Aorta (tissue), 5 donors: ENCODE results near the gene ELL. TPM values are rescaled to one million over a fixed set of nuclear protein-coding genes. Genes with fewer than 3 reads are reported as not detected.

Experiments
- ATAC-seq: fragments of 200-7000 bp; cut with Tn5 transposase; one replicate; pipeline ENCODE4 v1.9.1; 2022; ENCODE audit warnings: moderate library complexity; ENCODE audit not compliant: low FRiP score
- DNase-seq, 2 donors: peaks; one replicate each; pipeline ENCODE4 v3.0.0-alpha.2; 2020
- H3K27ac ChIP-seq, 2 donors: one replicate each; pipeline ENCODE4 v1.5.1; 2013; ENCODE audit warnings: low read length in 2 of 2, mild to moderate bottlenecking in 2 of 2, moderate library complexity in 2 of 2, control low read depth in 1 of 2, inconsistent platforms in 1 of 2, low read depth in 1 of 2
- H3K27me3 ChIP-seq, 2 donors: one replicate each; pipeline ENCODE4 v1.6.1; 2013; ENCODE audit warnings: control low read depth in 1 of 2, low read length in 1 of 2, mild to moderate bottlenecking in 1 of 2, moderate library complexity in 1 of 2; ENCODE audit not compliant: insufficient read depth in 2 of 2, control insufficient read depth in 1 of 2
- H3K36me3 ChIP-seq, 2 donors: one replicate each; pipeline ENCODE4 v1.6.1; 2013; ENCODE audit warnings: control low read depth in 1 of 2, low read length in 1 of 2, mild to moderate bottlenecking in 1 of 2; ENCODE audit not compliant: insufficient read depth in 2 of 2, control insufficient read depth in 1 of 2
- H3K4me1 ChIP-seq, 2 donors: one replicate each; pipeline ENCODE4 v1.6.1; 2013; ENCODE audit warnings: low read length in 2 of 2, control low read depth in 1 of 2, mild to moderate bottlenecking in 1 of 2, moderate library complexity in 1 of 2; ENCODE audit not compliant: insufficient read depth in 2 of 2, control insufficient read depth in 1 of 2
- H3K4me3 ChIP-seq, 2 donors: one replicate each; pipeline ENCODE4 v1.5.1; 2013; ENCODE audit warnings: low read length in 2 of 2, control low read depth in 1 of 2, mild to moderate bottlenecking in 1 of 2
- H3K9me3 ChIP-seq: one replicate; pipeline ENCODE4 v1.6.1; 2013; ENCODE audit warnings: mild to moderate bottlenecking, low read length; ENCODE audit not compliant: control insufficient read depth
- WGBS, 2 donors: extraction: QIAGEN DNeasy Blood & Tissue Kit; methylation state at CpG; one replicate each; pipeline ENCODE4 v1.1.7; 2013; 5-methylcytosine and 5-hydroxymethylcytosine counted together
- intact Hi-C, 2 donors: fragments of 100-400 bp; cut with DNase I; formaldehyde crosslinking; loops; one replicate each; pipeline versions ENCODE4 v1.14.2 to v1.15.0; 2022
- polyA plus RNA-seq, 2 donors: library from polyadenylated mRNA; stranded (reverse); fragments of 200-250 nt; gene quantifications; one replicate each; pipeline ENCODE4 v1.2.3, GENCODE V29; 2013
- total RNA-seq, 2 donors: library from RNA; stranded (reverse); fragmentation: NEBNext Ultra II Directional; extraction: Animal tissue kit (Norgen Biotek cat#: 25700); gene quantifications; one replicate each; pipeline ENCODE4 v1.2.1, GENCODE V29; 2021
- donor health status: healthy with polysubstance abuse.
- donor health status: Bipolar disorder and iron deficiency.
- donor health status: DM: no; HTN: no; CAD: no.
- donor health status: DM: no; HTN: no; CAD: no.
- donor health status: DM: yes; HTN: yes; CAD: no.

The ELL gene
- total and polyA plus RNA-seq, 4 donors: 7.3 to 37.9 (median 21.5) TPM

- H3K4me3 ChIP-seq: no peak overlapping the region
- no peaks in the 10 kb centered on the region for H3K36me3 ChIP-seq
- no peaks in the 10 kb centered on the region for H3K4me1 ChIP-seq
- ATAC-seq (no peak), DNase-seq (no peak)
- intact Hi-C loops: loop anchor here in 1 of 2 donors (10.0 kb wide), 1 partner anchor 99 kb away; the partner anchor contains the start of gene UBA52
- no peak overlapping the region for H3K27ac ChIP-seq
- H3K27me3 ChIP-seq: no peaks in the 10 kb centered on the region
- WGBS, 2 donors: 72 to 80% methylated on average over 19 of the region's 19 CpGs
- H3K9me3 ChIP-seq: no peaks in the 10 kb centered on the region
These were observed 46.0 kb downstream of the ELL start for GRCh38 chr19:18475762-18476331.

- intact Hi-C loops: loop anchor here in 1 of 2 donors (10.0 kb wide), 1 partner anchor 100 kb away; the partner anchor contains the start of gene UBA52
- Histone ChIP-seq H3K4me1 (no peaks in the 10 kb centered on the region), H3K27ac (no peak overlapping the region), H3K4me3 (no peak overlapping the region), H3K27me3 (no peaks in the 10 kb centered on the region), H3K9me3 (no peaks in the 10 kb centered on the region), H3K36me3 (no peaks in the 10 kb centered on the region)
- WGBS, 2 donors: 73 to 77% methylated on average over 5 of the region's 5 CpGs
- no peak for DNase-seq
- ATAC-seq: no peak
These were observed 46.8 kb downstream of the ELL start for GRCh38 chr19:18475004-18475453.

- ATAC-seq (no peak), DNase-seq (no peak)
- WGBS, 2 donors: 91 to 93% methylated on average over 13 of the region's 13 CpGs
- Histone ChIP-seq H3K4me1 (no peaks in the 10 kb centered on the region), H3K36me3 (no peaks in the 10 kb centered on the region), H3K9me3 (no peaks in the 10 kb centered on the region), H3K4me3 (no peak overlapping the region), H3K27me3 (no peaks in the 10 kb centered on the region), H3K27ac (no peak overlapping the region)
- intact Hi-C loops: loop anchor here in 1 of 2 donors (10.0 kb wide), 1 partner anchor 100 kb away; the partner anchor contains the start of gene UBA52
These were observed 47.4 kb downstream of the ELL start for GRCh38 chr19:18474366-18474887.

GRCh38 chr19:18473706-18474087 lies 48.2 kb downstream of the ELL start:
- intact Hi-C loops: loop anchor here in 1 of 2 donors (10.0 kb wide), 1 partner anchor 101 kb away; the partner anchor contains the start of gene UBA52
- H3K4me1 ChIP-seq: no peaks in the 10 kb centered on the region

GRCh38 chr19:18473003-18473705 lies 48.7 kb downstream of the ELL start:
- no peak overlapping the region for H3K27ac ChIP-seq
- ATAC-seq (no peak), DNase-seq (no peak)
- no peak overlapping the region for H3K4me3 ChIP-seq
- no peaks in the 10 kb centered on the region for H3K36me3 ChIP-seq
- intact Hi-C loops: loop anchor here in 1 of 2 donors (10.0 kb wide), 1 partner anchor 102 kb away; the partner anchor contains the start of gene UBA52
- no peaks in the 10 kb centered on the region for H3K4me1 ChIP-seq
- WGBS, 2 donors: 51% methylated on average over 8 of the region's 8 CpGs
- no peaks in the 10 kb centered on the region for H3K9me3 ChIP-seq
- no peaks in the 10 kb centered on the region for H3K27me3 ChIP-seq

More at GRCh38 chr19:18473706-18474087, 48.2 kb downstream of the ELL start:
- Histone ChIP-seq H3K27me3 (no peaks in the 10 kb centered on the region), H3K9me3 (no peaks in the 10 kb centered on the region), H3K27ac (no peak overlapping the region), H3K4me3 (no peak overlapping the region), H3K36me3 (no peaks in the 10 kb centered on the region)
- DNase-seq (no peak), ATAC-seq (no peak)
- 85 to 86% methylated on average over 8 of the region's 8 CpGs for WGBS, 2 donors

- Histone ChIP-seq H3K4me3 (no peak overlapping the region), H3K4me1 (no peaks in the 10 kb centered on the region), H3K27ac (no peak overlapping the region), H3K9me3 (no peaks in the 10 kb centered on the region), H3K27me3 (no peaks in the 10 kb centered on the region), H3K36me3 (no peaks in the 10 kb centered on the region)
- WGBS, 2 donors: 51 to 70% methylated on average over 2 of the region's 2 CpGs
- DNase-seq: no peak
- no peak for ATAC-seq
- intact Hi-C loops: loop anchor here in 1 of 2 donors (10.0 kb wide), 1 partner anchor 104 kb away; the partner anchor contains the start of gene UBA52
These were observed 51.1 kb downstream of the ELL start for GRCh38 chr19:18470787-18471186.

- Histone ChIP-seq H3K9me3 (no peaks in the 10 kb centered on the region), H3K4me1 (no peaks in the 10 kb centered on the region), H3K27ac (no peak overlapping the region)
These were observed 52.6 kb downstream of the ELL start for GRCh38 chr19:18469069-18469846.

GRCh38 chr19:18468517-18468916 lies 53.4 kb downstream of the ELL start:
- no peaks in the 10 kb centered on the region for H3K9me3 ChIP-seq
- H3K4me3 ChIP-seq: no peak overlapping the region
- ATAC-seq (no peak), DNase-seq (peak in 1 of 2 donors; percentile 48)
- H3K36me3 ChIP-seq: no peaks in the 10 kb centered on the region
- intact Hi-C loops: loop anchor here (5.0 to 10.0 kb wide), 3 partner anchors 34 to 376 kb away; no protein-coding TSS in a partner anchor
- WGBS, 2 donors: 48 to 50% methylated on average over 3 of the region's 3 CpGs
- H3K4me1 ChIP-seq: no peaks in the 10 kb centered on the region
- no peaks in the 10 kb centered on the region for H3K27me3 ChIP-seq
- H3K27ac ChIP-seq: no peak overlapping the region

More at GRCh38 chr19:18469069-18469846, 52.6 kb downstream of the ELL start:
- Histone ChIP-seq H3K4me3 (no peak overlapping the region), H3K36me3 (no peaks in the 10 kb centered on the region), H3K27me3 (no peaks in the 10 kb centered on the region)
- WGBS, 2 donors: 71 to 74% methylated on average over 26 to 28 of the region's 28 CpGs
- intact Hi-C loops: loop anchor here (5.0 to 10.0 kb wide), 3 partner anchors 33 to 376 kb away; no protein-coding TSS in a partner anchor
- ATAC-seq: peak; percentile 63
- peak; percentile 72 to 91 for DNase-seq
